ENCODE data around the gene AKT3. TPM values are rescaled to one million over a fixed set of nuclear protein-coding genes. Genes with fewer than 3 reads are reported as not detected.
"Not testable (repeated sequence)": the region's sequence is repeated elsewhere in the genome, so short reads cannot be mapped to it uniquely, and the experiment has no call there.

The AKT3 gene
- total and polyA plus RNA-seq, 8 donors = 5.5 to 100 (median 13.8) TPM

- intact Hi-C loops (cut with DNase I; ENCODE audit: low total_unique reads) = no loop called here
- Histone ChIP-seq H3K4me1 (no peaks in the 10 kb centered on the region), H3K27me3 (no peaks in the 10 kb centered on the region), H3K27ac (no peak overlapping the region), H3K4me3 (no peak overlapping the region), H3K9me3 (peaks cover 0 to 11% (median 4%) of the 10 kb centered on the region in 4 donors), H3K36me3 (peaks cover 0 to 8% (median 4%) of the 10 kb centered on the region in 4 donors)
- DNase-seq = no peak
- 74 to 88% (median 85%) methylated on average over 3 of the region's 3 CpGs for WGBS, 5 donors
- TF ChIP-seq POLR2AphosphoS5 (IDR thresholded peaks at IDR 0.05) (no peak), POLR2A (IDR thresholded peaks at IDR 0.05) (no peak), CTCF (IDR thresholded peaks at IDR 0.05) (no peak), EP300 (IDR thresholded peaks at IDR 0.05) (no peak)
These were observed 252.7 kb downstream of the AKT3 start for GRCh38 chr1:243597383-243597782.

GRCh38 chr1:243596431-243597062, 253.5 kb downstream of the AKT3 start:
- no peaks in the 10 kb centered on the region for H3K4me1 ChIP-seq
- 62 to 80% (median 76%) methylated on average over 6 of the region's 6 CpGs for WGBS, 5 donors
- TF ChIP-seq POLR2AphosphoS5 (IDR thresholded peaks at IDR 0.05) (no peak), CTCF (IDR thresholded peaks at IDR 0.05) (no peak), POLR2A (IDR thresholded peaks at IDR 0.05) (no peak), EP300 (IDR thresholded peaks at IDR 0.05) (no peak)
- peaks cover 0 to 3% (median under 1%) of the 10 kb centered on the region in 4 donors for H3K9me3 ChIP-seq
- no peak overlapping the region for H3K4me3 ChIP-seq
- peaks cover 0 to 4% (median 0%) of the 10 kb centered on the region in 4 donors for H3K36me3 ChIP-seq
- H3K27me3 ChIP-seq = no peaks in the 10 kb centered on the region
- no peak overlapping the region for H3K27ac ChIP-seq
- intact Hi-C loops (cut with DNase I; ENCODE audit: low total_unique reads) = no loop called here
- peak in 1 of 2 donors; percentile 5 for DNase-seq

GRCh38 chr1:243595527-243596210, 254.4 kb downstream of the AKT3 start:
- WGBS, 5 donors = 81 to 89% (median 85%) methylated on average over 7 of the region's 7 CpGs
- H3K36me3 ChIP-seq = peaks cover 0 to 7% (median 0%) of the 10 kb centered on the region in 4 donors

GRCh38 chr1:243594455-243594854, 255.6 kb downstream of the AKT3 start:
- peaks cover 0 to 7% (median 0%) of the 10 kb centered on the region in 4 donors for H3K36me3 ChIP-seq
- WGBS, 5 donors = 82 to 92% (median 87%) methylated on average over 2 of the region's 2 CpGs
- TF ChIP-seq EP300 (IDR thresholded peaks at IDR 0.05) (no peak), POLR2AphosphoS5 (IDR thresholded peaks at IDR 0.05) (no peak), CTCF (IDR thresholded peaks at IDR 0.05) (no peak)
- DNase-seq = no peak
- no peaks in the 10 kb centered on the region for H3K27me3 ChIP-seq
- intact Hi-C loops (cut with DNase I; ENCODE audit: low total_unique reads) = no loop called here
- H3K4me1 ChIP-seq = no peaks in the 10 kb centered on the region
- peaks cover 0 to 12% (median 0%) of the 10 kb centered on the region in 4 donors for H3K9me3 ChIP-seq
- H3K27ac ChIP-seq = no peak overlapping the region
- H3K4me3 ChIP-seq = no peak overlapping the region

More at GRCh38 chr1:243595527-243596210, 254.4 kb downstream of the AKT3 start:
- no peak overlapping the region for H3K27ac ChIP-seq
- no peaks in the 10 kb centered on the region for H3K4me1 ChIP-seq
- intact Hi-C loops (cut with DNase I; ENCODE audit: low total_unique reads) = no loop called here
- no peak for DNase-seq
- peaks cover 0 to 5% (median 0%) of the 10 kb centered on the region in 4 donors for H3K9me3 ChIP-seq
- no peaks in the 10 kb centered on the region for H3K27me3 ChIP-seq
- no peak overlapping the region for H3K4me3 ChIP-seq
- TF ChIP-seq POLR2A (IDR thresholded peaks at IDR 0.05) (no peak), CTCF (IDR thresholded peaks at IDR 0.05) (no peak), POLR2AphosphoS5 (IDR thresholded peaks at IDR 0.05) (no peak), EP300 (IDR thresholded peaks at IDR 0.05) (no peak)

- H3K36me3 ChIP-seq; H3K4me1 ChIP-seq; intact Hi-C loops (cut with DNase I; ENCODE audit: low total_unique reads); H3K27ac ChIP-seq; H3K4me3 ChIP-seq; H3K27me3 ChIP-seq; DNase-seq: not testable (repeated sequence)
- peaks cover 0 to 24% (median 2%) of the 10 kb centered on the region in 4 donors for H3K9me3 ChIP-seq
- WGBS, 5 donors = 71 to 79% (median 73%) methylated on average over 3 of the region's 3 CpGs
These were observed 260.8 kb downstream of the AKT3 start for GRCh38 chr1:243589286-243589685.
